Right atrium auricular region (tissue), 2 donors: ENCODE results near the gene POC1B. TPM values are rescaled to one million over a fixed set of nuclear protein-coding genes. Genes with fewer than 3 reads are reported as not detected.

ENCODE experiments used
- DNase-seq: peaks from one replicate; pipeline ENCODE4 v3.0.0-alpha.2; 2019; ENCODE audit warnings: low spot score
- H3K27ac ChIP-seq, 2 donors: fragments of 200-600 bp; sonication (generic); 1 replicate in 1 of 2; 2 replicates in 1 of 2; pipeline ENCODE4 v1.5.1; 2016 to 2019
- H3K27me3 ChIP-seq, 2 donors: fragments of 200-600 bp; sonication (generic); one replicate each; pipeline versions ENCODE4 v1.5.1 to v1.6.0; 2017 to 2019
- H3K36me3 ChIP-seq: fragments of 200-600 bp; sonication (generic); one replicate; pipeline ENCODE4 v1.5.1; 2016
- H3K4me1 ChIP-seq, 2 donors: fragments of 200-600 bp; sonication (generic); one replicate each; pipeline versions ENCODE4 v1.5.1 to v1.6.0; 2017 to 2019
- H3K4me3 ChIP-seq, 2 donors: fragments of 200-600 bp; sonication (generic); 1 replicate in 1 of 2; 2 replicates in 1 of 2; pipeline ENCODE4 v1.5.1; 2017 to 2019; ENCODE audit warnings: mild to moderate bottlenecking in 1 of 2, moderate library complexity in 1 of 2
- H3K9me3 ChIP-seq, 2 donors: fragments of 200-600 bp; sonication (generic); one replicate each; pipeline ENCODE4 v1.5.1; 2019
- total RNA-seq, 2 donors: library from RNA; depleted of rRNA; stranded (reverse); fragments of >200 nt; gene quantifications; one replicate each; pipeline ENCODE4 v1.1.0, GENCODE V29; 2016
- TF ChIP-seq, protein P1 (sequence below), 2 donors: fragments of 200-600 bp; sonication (generic); IDR thresholded peaks; one replicate each; pipeline ENCODE4 v1.5.1; 2019; ENCODE audit warnings: antibody characterized with exemption in 2 of 2

POC1B gene
- total RNA-seq, 2 donors from 2014 or later: 9.8 to 10.6 TPM

DNA sequence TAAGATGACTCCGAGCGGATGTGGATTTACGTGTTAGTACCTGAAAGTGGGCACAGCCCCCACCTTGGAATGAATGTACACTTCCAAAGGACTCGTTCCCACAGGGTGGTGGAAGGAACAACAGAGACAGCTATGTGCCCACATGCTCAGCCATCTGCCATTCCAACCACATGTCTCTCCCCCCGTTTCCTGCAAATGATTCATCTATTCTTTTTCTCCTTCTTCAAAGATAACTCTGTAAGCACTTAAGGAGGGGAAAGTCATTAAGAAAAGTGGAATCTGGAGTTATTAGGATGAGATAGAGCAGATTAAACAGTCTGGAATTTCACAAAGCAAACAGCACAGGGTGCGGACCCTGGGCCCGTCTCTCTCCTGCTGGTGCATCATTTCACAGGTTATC lies 155.0 kb downstream of the POC1B start:
- Histone ChIP-seq H3K27me3 (no peaks in the 10 kb centered on the region), H3K36me3 (no peaks in the 10 kb centered on the region), H3K27ac (no peak overlapping the region), H3K9me3 (no peaks in the 10 kb centered on the region), H3K4me1 (peaks cover 0 to 25% of the 10 kb centered on the region in 2 donors), H3K4me3 (no peak overlapping the region)
- TF ChIP-seq, protein P1, sequence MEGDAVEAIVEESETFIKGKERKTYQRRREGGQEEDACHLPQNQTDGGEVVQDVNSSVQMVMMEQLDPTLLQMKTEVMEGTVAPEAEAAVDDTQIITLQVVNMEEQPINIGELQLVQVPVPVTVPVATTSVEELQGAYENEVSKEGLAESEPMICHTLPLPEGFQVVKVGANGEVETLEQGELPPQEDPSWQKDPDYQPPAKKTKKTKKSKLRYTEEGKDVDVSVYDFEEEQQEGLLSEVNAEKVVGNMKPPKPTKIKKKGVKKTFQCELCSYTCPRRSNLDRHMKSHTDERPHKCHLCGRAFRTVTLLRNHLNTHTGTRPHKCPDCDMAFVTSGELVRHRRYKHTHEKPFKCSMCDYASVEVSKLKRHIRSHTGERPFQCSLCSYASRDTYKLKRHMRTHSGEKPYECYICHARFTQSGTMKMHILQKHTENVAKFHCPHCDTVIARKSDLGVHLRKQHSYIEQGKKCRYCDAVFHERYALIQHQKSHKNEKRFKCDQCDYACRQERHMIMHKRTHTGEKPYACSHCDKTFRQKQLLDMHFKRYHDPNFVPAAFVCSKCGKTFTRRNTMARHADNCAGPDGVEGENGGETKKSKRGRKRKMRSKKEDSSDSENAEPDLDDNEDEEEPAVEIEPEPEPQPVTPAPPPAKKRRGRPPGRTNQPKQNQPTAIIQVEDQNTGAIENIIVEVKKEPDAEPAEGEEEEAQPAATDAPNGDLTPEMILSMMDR (IDR thresholded peaks at IDR 0.05): no peak
- no peak for DNase-seq

DNA sequence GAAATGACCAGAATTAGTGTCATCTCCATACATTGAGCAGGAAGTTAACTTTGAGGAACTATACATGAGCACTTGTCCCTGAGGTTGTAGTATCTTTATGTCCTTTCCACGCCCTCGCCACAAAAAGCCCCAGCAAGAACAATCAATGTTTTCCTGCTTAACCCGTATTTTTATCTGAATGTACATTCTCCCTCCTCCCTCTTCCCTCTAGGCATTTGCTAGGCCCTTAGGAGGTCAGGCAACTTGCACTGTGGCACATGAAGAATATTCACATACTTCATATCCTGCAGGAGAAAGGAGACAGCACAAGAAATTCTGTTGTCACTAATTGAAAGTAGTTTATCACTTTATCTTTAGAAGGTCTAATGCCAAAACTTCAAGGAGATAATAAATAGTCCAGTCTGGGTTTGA lies 155.4 kb downstream of the POC1B start:
- H3K36me3 ChIP-seq: no peaks in the 10 kb centered on the region
- TF ChIP-seq, protein P1 (IDR thresholded peaks at IDR 0.05): no peak
- H3K4me3 ChIP-seq: no peak overlapping the region
- H3K27ac ChIP-seq: no peak overlapping the region
- peaks cover 0 to 25% of the 10 kb centered on the region in 2 donors for H3K4me1 ChIP-seq
- H3K9me3 ChIP-seq: no peaks in the 10 kb centered on the region
- no peak for DNase-seq
- no peaks in the 10 kb centered on the region for H3K27me3 ChIP-seq

Other genes with a start within 250 kb of the POC1B start
- 10 to 100 TPM; 25.7 to 54.1 TPM for gene DUSP6, start 173.5 kb downstream of the POC1B start, total RNA-seq
- 1 to 10 TPM; 3.8 to 4.7 TPM for gene GALNT4, start 1.3 kb downstream of the POC1B start, total RNA-seq
- gene ATP2B1, start 182.8 kb upstream of the POC1B start, total RNA-seq: 10 to 100 TPM; 14.9 to 18.5 TPM